ENCODE results near the gene HCRT. TPM values are rescaled to one million over a fixed set of nuclear protein-coding genes. Genes with fewer than 3 reads are reported as not detected.
"Not testable (repeated sequence)": the region's sequence is repeated elsewhere in the genome, so short reads cannot be mapped to it uniquely, and the experiment has no call there.

The HCRT gene
- total RNA-seq, 1 donor, result not detected

- TF ChIP-seq CTCF (IDR thresholded peaks at IDR 0.05; ENCODE audit: insufficient read depth, low read length), result no peak
- H3K4me3 ChIP-seq (ENCODE audit: low read depth, low read length), result no peak overlapping the region
- no peak for DNase-seq (ENCODE audit: low read depth)
Observed at GRCh38 chr17:42190491-42191274, 5.4 kb upstream of the HCRT start.

GRCh38 chr17:42189651-42189965 is 4.4 kb upstream of the HCRT start:
- TF ChIP-seq CTCF (IDR thresholded peaks at IDR 0.05; ENCODE audit: insufficient read depth, low read length), result no peak
- DNase-seq (ENCODE audit: low read depth), result no peak
- H3K4me3 ChIP-seq (ENCODE audit: low read depth, low read length), result no peak overlapping the region

GRCh38 chr17:42188749-42189650 is 3.7 kb upstream of the HCRT start:
- TF ChIP-seq CTCF (IDR thresholded peaks at IDR 0.05; ENCODE audit: insufficient read depth, low read length), result no peak
- DNase-seq (ENCODE audit: low read depth), result no peak
- no peak overlapping the region for H3K4me3 ChIP-seq (ENCODE audit: low read depth, low read length)

GRCh38 chr17:42187833-42188232 is 2.6 kb upstream of the HCRT start:
- H3K4me3 ChIP-seq (ENCODE audit: low read depth, low read length), result no peak overlapping the region
- DNase-seq (ENCODE audit: low read depth), result no peak
- TF ChIP-seq CTCF (IDR thresholded peaks at IDR 0.05; ENCODE audit: insufficient read depth, low read length), result no peak

GRCh38 chr17:42186191-42186590 is 939 bp upstream of the HCRT start:
- DNase-seq (ENCODE audit: low read depth); H3K4me3 ChIP-seq (ENCODE audit: low read depth, low read length): not testable (repeated sequence)

GRCh38 chr17:42185621-42185930 is 324 bp upstream of the HCRT start:
- DNase-seq (ENCODE audit: low read depth), result no peak
- no peak for TF ChIP-seq CTCF (IDR thresholded peaks at IDR 0.05; ENCODE audit: insufficient read depth, low read length)

More at GRCh38 chr17:42185621-42185930, 324 bp upstream of the HCRT start:
- no peak overlapping the region for H3K4me3 ChIP-seq (ENCODE audit: low read depth, low read length)

All from fibroblast of the aortic adventitia (primary cell).